HepG2 (cell line): Measurements from ENCODE around the gene COL4A3. TPM values are rescaled to one million over a fixed set of nuclear protein-coding genes. Genes with fewer than 3 reads are reported as not detected.

ENCODE experiments used
- EED ChIP-seq: sonication (generic); formaldehyde crosslinking; IDR thresholded peaks from 2 replicates; pipeline ENCODE4 v1.5.0; 2020; ENCODE audit warnings: mild to moderate bottlenecking, missing genetic modification reagents
- GTF2F1 ChIP-seq: fragments of 150-350 bp; IDR thresholded peaks from 2 replicates; pipeline ENCODE4 v1.6.1; 2014; ENCODE audit warnings: low read length
- IKZF4 ChIP-seq: sonication (generic); formaldehyde crosslinking; IDR thresholded peaks from 2 replicates; pipeline ENCODE4 v1.5.1; 2020; ENCODE audit warnings: borderline replicate concordance, mild to moderate bottlenecking, low read depth, missing genetic modification reagents; ENCODE audit errors: not compliant biosample characterization
- NCOA2 ChIP-seq: sonication (generic); formaldehyde crosslinking; IDR thresholded peaks from 2 replicates; pipeline ENCODE4 v1.8.0; 2022; ENCODE audit warnings: inconsistent platforms
- PHB2 ChIP-seq: fragments of 450-650 bp; IDR thresholded peaks from 2 replicates; pipeline ENCODE4 v1.6.1; 2018; ENCODE audit not compliant: partially characterized antibody
- REPIN1 ChIP-seq: sonication (generic); formaldehyde crosslinking; IDR thresholded peaks from 2 replicates; pipeline ENCODE4 v1.8.0; 2022; ENCODE audit warnings: missing genetic modification reagents, low read depth, mild to moderate bottlenecking, borderline replicate concordance
- SRSF4 ChIP-seq: fragments of 200-400 bp; formaldehyde crosslinking; IDR thresholded peaks from one replicate; pipeline ENCODE4 v1.6.1; 2018; ENCODE audit warnings: mild to moderate bottlenecking, low read depth, low read length, moderate library complexity; ENCODE audit not compliant: poor library complexity, severe bottlenecking
- SRSF9 ChIP-seq: fragments of 200-400 bp; formaldehyde crosslinking; IDR thresholded peaks from 2 replicates; pipeline ENCODE4 v1.6.1; 2018; ENCODE audit warnings: borderline replicate concordance, mild to moderate bottlenecking, low read depth, low read length; ENCODE audit not compliant: insufficient read depth, poor library complexity, severe bottlenecking
- ZC3H13 ChIP-seq: sonication (generic); formaldehyde crosslinking; IDR thresholded peaks from 2 replicates; pipeline ENCODE4 v1.8.1; 2023; ENCODE audit warnings: mild to moderate bottlenecking, missing genetic modification reagents, moderate library complexity
- ZFP36L1 ChIP-seq: sonication (generic); formaldehyde crosslinking; IDR thresholded peaks from 2 replicates; pipeline ENCODE4 v1.8.0; 2022; ENCODE audit warnings: mild to moderate bottlenecking, missing genetic modification reagents, moderate library complexity
- ZNF232 ChIP-seq: sonication (generic); formaldehyde crosslinking; IDR thresholded peaks from 2 replicates; pipeline ENCODE4 v1.4.0; 2020; ENCODE audit warnings: missing genetic modification reagents, borderline replicate concordance
- ZNF251 ChIP-seq: sonication (generic); formaldehyde crosslinking; IDR thresholded peaks from 2 replicates; pipeline ENCODE4 v1.9.0; 2021; ENCODE audit warnings: mild to moderate bottlenecking, missing genetic modification reagents
- ZNF263 ChIP-seq: sonication (generic); formaldehyde crosslinking; IDR thresholded peaks from 2 replicates; pipeline ENCODE4 v1.4.0; 2020; ENCODE audit warnings: missing genetic modification reagents
- ZNF382 ChIP-seq: sonication (generic); formaldehyde crosslinking; IDR thresholded peaks from 2 replicates; pipeline ENCODE4 v1.5.0; 2020; ENCODE audit warnings: missing genetic modification reagents, mild to moderate bottlenecking, borderline replicate concordance
- ZNF451 ChIP-seq: sonication (generic); formaldehyde crosslinking; IDR thresholded peaks from 2 replicates; pipeline ENCODE4 v1.5.0; 2020; ENCODE audit warnings: mild to moderate bottlenecking, missing genetic modification reagents
- ZNF563 ChIP-seq: sonication (generic); formaldehyde crosslinking; IDR thresholded peaks from 2 replicates; pipeline ENCODE4 v1.8.0; 2022; ENCODE audit warnings: mild to moderate bottlenecking, moderate library complexity, missing genetic modification reagents
- ZNF570 ChIP-seq: sonication (generic); formaldehyde crosslinking; IDR thresholded peaks from 2 replicates; pipeline ENCODE4 v1.4.0; 2020; ENCODE audit warnings: mild to moderate bottlenecking, missing genetic modification reagents, borderline replicate concordance
- polyA plus RNA-seq, 8 experiments: library from polyadenylated mRNA; depleted of rRNA in 3 of 8; stranded (reverse) in 7 of 8; unstranded in 1 of 8; fragments of >200 nt; fragmentation: Illumina TruSeq in 4 of 8; extraction: Trizol in 4 of 8; gene quantifications; 2 replicates each; pipeline versions ENCODE4 v1.2.1 to v1.2.3, GENCODE V29; 2011 to 2016; ENCODE audit warnings: low read depth in 4 of 8, missing spikeins in 1 of 8, mixed read lengths in 1 of 8; ENCODE audit not compliant: insufficient read depth in 1 of 8
- total RNA-seq, 5 experiments: library from RNA; depleted of rRNA; stranded (reverse); fragments of >200 nt; fragmentation: Illumina TruSeq; extraction: Trizol; gene quantifications; 2 replicates each; pipeline ENCODE4 v1.2.3, GENCODE V29; 2016; ENCODE audit warnings: low read depth in 1 of 5
- TF ChIP-seq, protein P1 (sequence below): sonication (generic); formaldehyde crosslinking; IDR thresholded peaks from 2 replicates; pipeline ENCODE4 v1.4.0; 2020; ENCODE audit warnings: missing genetic modification reagents, mild to moderate bottlenecking, borderline replicate concordance
- TF ChIP-seq, protein P2 (sequence below): sonication (generic); formaldehyde crosslinking; IDR thresholded peaks from 2 replicates; pipeline ENCODE4 v1.8.1; 2023; ENCODE audit warnings: mild to moderate bottlenecking, inconsistent platforms, moderate library complexity, missing genetic modification reagents, borderline replicate concordance
- TF ChIP-seq, protein P3 (sequence below): sonication (generic); formaldehyde crosslinking; IDR thresholded peaks from 2 replicates; pipeline ENCODE4 v1.8.1; 2023; ENCODE audit warnings: mild to moderate bottlenecking, missing genetic modification reagents
- TF ChIP-seq, protein P4 (sequence below): sonication (generic); formaldehyde crosslinking; IDR thresholded peaks from 2 replicates; pipeline ENCODE4 v1.8.0; 2022; ENCODE audit warnings: missing genetic modification reagents, mild to moderate bottlenecking, moderate library complexity, borderline replicate concordance
- TF ChIP-seq, protein P5 (sequence below): sonication (generic); formaldehyde crosslinking; IDR thresholded peaks from 2 replicates; pipeline ENCODE4 v1.5.0; 2020; ENCODE audit warnings: missing genetic modification reagents

COL4A3 gene
- total and polyA plus RNA-seq, 2 of the 13 experiments (the other 11 are each of a cell fraction or from before 2014, with no cell fraction given): 0.02 TPM; not detected in 1

DNA sequence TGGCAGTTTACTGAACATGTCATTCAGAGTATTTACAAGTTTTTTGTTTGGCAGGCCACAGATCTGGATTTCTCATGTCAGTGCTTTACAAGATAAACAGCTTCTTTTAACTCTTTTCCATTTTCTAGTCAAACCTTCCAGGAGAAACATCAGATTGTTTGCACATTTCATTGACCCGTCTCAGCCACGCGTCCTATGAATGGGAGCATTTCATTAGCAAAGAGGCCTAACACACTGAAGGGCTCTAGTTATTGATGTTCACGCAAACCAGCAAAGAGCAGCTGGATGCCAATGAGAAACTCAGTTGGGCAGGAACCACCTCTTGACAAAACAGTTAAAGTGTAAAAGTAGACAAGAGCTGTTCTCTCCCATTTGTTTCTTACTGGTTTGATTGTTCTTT is 131.4 kb downstream of the COL4A3 start (continued):
- TF ChIP-seq SRSF4: no peak
- TF ChIP-seq ZC3H13 (CRISPR knock-in tag): no peak
- no peak for TF ChIP-seq ZNF451 (CRISPR knock-in tag)
- TF ChIP-seq, protein P1, sequence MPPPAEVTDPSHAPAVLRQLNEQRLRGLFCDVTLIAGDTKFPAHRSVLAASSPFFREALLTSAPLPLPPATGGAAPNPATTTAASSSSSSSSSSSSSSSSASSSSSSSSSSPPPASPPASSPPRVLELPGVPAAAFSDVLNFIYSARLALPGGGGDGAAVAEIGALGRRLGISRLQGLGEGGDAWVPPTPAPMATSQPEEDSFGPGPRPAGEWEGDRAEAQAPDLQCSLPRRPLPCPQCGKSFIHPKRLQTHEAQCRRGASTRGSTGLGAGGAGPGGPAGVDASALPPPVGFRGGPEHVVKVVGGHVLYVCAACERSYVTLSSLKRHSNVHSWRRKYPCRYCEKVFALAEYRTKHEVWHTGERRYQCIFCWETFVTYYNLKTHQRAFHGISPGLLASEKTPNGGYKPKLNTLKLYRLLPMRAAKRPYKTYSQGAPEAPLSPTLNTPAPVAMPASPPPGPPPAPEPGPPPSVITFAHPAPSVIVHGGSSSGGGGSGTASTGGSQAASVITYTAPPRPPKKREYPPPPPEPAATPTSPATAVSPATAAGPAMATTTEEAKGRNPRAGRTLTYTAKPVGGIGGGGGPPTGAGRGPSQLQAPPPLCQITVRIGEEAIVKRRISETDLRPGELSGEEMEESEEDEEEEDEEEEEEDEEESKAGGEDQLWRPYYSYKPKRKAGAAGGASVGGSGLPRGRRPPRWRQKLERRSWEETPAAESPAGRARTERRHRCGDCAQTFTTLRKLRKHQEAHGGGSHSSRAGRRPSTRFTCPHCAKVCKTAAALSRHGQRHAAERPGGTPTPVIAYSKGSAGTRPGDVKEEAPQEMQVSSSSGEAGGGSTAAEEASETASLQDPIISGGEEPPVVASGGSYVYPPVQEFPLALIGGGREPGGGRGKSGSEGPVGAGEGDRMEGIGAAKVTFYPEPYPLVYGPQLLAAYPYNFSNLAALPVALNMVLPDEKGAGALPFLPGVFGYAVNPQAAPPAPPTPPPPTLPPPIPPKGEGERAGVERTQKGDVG: no peak
- TF ChIP-seq, protein P2, sequence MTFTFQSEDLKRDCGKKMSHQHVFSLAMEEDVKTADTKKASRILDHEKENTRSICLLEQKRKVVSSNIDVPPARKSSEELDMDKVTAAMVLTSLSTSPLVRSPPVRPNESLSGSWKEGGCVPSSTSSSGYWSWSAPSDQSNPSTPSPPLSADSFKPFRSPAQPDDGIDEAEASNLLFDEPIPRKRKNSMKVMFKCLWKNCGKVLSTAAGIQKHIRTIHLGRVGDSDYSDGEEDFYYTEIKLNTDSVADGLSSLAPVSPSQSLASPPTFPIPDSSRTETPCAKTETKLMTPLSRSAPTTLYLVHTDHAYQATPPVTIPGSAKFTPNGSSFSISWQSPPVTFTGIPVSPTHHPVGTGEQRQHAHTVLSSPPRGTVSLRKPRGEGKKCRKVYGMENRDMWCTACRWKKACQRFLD (CRISPR knock-in tag): no peak
- TF ChIP-seq ZNF570 (CRISPR knock-in tag): no peak
- TF ChIP-seq, protein P3, sequence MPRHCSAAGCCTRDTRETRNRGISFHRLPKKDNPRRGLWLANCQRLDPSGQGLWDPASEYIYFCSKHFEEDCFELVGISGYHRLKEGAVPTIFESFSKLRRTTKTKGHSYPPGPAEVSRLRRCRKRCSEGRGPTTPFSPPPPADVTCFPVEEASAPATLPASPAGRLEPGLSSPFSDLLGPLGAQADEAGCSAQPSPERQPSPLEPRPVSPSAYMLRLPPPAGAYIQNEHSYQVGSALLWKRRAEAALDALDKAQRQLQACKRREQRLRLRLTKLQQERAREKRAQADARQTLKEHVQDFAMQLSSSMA (CRISPR knock-in tag): no peak
- TF ChIP-seq, protein P4, sequence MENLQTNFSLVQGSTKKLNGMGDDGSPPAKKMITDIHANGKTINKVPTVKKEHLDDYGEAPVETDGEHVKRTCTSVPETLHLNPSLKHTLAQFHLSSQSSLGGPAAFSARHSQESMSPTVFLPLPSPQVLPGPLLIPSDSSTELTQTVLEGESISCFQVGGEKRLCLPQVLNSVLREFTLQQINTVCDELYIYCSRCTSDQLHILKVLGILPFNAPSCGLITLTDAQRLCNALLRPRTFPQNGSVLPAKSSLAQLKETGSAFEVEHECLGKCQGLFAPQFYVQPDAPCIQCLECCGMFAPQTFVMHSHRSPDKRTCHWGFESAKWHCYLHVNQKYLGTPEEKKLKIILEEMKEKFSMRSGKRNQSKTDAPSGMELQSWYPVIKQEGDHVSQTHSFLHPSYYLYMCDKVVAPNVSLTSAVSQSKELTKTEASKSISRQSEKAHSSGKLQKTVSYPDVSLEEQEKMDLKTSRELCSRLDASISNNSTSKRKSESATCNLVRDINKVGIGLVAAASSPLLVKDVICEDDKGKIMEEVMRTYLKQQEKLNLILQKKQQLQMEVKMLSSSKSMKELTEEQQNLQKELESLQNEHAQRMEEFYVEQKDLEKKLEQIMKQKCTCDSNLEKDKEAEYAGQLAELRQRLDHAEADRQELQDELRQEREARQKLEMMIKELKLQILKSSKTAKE (CRISPR knock-in tag): no peak
- no peak for TF ChIP-seq ZFP36L1 (CRISPR knock-in tag)
- TF ChIP-seq PHB2: no peak
- TF ChIP-seq IKZF4: no peak
- no peak for TF ChIP-seq GTF2F1
- TF ChIP-seq SRSF9: no peak
- TF ChIP-seq REPIN1: no peak
- no peak for TF ChIP-seq ZNF563 (CRISPR knock-in tag)
- TF ChIP-seq ZNF382 (CRISPR knock-in tag): no peak
- no peak for TF ChIP-seq EED (CRISPR knock-in tag)
- TF ChIP-seq ZNF263: no peak
- TF ChIP-seq ZNF251 (CRISPR knock-in tag): no peak
- no peak for TF ChIP-seq NCOA2 (CRISPR knock-in tag)
- TF ChIP-seq, protein P5, sequence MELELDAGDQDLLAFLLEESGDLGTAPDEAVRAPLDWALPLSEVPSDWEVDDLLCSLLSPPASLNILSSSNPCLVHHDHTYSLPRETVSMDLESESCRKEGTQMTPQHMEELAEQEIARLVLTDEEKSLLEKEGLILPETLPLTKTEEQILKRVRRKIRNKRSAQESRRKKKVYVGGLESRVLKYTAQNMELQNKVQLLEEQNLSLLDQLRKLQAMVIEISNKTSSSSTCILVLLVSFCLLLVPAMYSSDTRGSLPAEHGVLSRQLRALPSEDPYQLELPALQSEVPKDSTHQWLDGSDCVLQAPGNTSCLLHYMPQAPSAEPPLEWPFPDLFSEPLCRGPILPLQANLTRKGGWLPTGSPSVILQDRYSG (CRISPR knock-in tag): no peak
- TF ChIP-seq ZNF232 (CRISPR knock-in tag): no peak
